Activated CD8-positive, alpha-beta memory T cell treated with anti-CD3 and anti-CD28 coated beads, Interleukin-2, amount 50 U/mL, for 1 hour (primary cell): ENCODE results near the gene DDX59.

ENCODE experiments used
- DNase-seq: peaks from one replicate; pipeline ENCODE4 v3.0.0-alpha.2; 2020; ENCODE audit errors: extremely low read depth

DDX59 gene

DNA sequence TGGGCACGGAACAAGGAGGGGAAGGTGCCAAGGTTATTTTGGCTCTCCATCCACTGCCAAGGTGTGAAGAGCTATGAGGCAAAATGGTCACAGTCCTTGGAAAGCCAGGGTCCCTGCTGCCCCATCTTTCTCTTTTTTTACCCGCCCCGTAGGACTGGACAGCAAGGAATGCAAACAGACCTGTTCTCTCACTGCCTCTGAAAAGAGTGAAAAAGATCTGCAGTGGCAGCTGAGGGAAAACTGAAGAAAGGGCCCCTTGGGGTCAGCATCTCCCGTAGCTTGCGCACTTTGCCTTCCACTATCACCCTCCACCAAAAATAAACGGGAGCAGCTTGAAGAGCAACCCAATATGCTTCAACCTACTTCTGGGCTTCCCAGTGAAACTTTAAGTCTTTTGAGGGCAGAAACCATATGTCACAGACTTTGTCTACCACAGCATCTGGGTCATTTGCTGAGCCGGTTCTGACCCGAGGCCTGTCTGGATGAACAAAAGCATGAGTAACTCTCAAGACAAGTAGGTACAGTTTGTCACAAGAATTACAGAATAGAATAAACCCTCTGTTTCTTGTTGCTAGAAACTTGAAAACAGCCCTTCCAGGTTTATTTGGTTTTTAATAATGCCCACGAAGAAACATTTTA lies 39.7 kb downstream of the DDX59 start:
- DNase-seq = no peak

DNA sequence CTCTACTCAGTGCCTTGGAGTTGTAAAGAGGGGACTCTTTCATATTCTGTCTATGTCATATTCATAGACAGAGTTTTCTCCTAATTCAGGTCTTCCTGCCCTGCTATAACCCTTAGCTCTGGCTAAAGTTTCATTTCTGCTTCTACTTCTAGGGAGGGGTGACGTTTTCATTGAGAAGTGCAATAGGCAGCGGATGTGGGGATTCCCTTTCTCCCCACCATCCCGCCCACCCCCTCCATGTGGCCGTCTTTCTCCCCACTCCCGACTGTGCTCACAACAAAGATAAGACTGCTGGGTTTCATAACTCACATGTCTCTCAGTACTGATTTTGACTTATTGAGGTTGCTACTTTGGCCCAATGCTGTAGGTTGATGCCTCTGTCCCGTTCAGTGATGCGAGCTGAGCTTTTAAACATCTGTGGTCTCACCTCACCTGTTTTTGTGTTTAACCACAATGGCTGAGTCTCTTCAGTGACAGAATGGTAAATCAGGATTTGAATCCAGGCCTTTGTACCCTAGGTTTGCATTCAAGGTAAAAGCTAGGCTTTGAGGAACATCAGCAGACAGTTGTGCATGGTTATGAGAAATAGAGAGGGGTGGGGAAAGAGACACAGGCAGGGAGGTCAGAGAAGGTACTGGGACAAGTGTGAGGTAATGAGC lies 41.4 kb downstream of the DDX59 start:
- no peak for DNase-seq

DNA sequence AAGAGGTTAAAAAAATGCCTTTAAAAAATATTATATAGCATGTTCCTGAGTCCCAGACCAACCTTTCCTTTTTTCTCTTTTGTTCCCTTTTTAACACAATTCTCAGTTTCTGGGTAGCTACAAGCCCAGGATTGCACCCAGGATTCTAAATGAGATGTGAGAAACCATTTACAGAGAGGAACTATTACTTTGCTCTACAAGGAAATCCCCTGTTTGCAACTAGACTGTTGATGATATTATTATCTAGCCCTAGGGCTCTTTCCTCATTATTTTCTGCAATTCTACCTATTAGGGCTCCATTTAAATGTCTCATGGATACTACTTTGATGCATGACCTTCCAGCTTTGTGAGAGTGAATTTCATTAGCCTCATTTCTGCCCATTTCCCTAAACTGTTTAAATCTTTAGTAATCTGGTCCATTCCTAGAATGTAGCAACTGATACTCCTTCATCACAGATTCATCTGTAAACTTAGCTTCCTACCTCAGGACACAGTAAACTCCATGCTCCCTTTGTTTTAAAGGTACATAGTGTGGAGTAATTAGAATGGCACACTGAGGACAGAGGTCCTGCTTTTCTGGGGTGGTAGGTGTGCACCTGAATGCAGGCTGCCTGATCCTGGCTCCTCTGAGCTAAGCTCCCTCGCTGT lies 42.0 kb downstream of the DDX59 start:
- DNase-seq = no peak

DNA sequence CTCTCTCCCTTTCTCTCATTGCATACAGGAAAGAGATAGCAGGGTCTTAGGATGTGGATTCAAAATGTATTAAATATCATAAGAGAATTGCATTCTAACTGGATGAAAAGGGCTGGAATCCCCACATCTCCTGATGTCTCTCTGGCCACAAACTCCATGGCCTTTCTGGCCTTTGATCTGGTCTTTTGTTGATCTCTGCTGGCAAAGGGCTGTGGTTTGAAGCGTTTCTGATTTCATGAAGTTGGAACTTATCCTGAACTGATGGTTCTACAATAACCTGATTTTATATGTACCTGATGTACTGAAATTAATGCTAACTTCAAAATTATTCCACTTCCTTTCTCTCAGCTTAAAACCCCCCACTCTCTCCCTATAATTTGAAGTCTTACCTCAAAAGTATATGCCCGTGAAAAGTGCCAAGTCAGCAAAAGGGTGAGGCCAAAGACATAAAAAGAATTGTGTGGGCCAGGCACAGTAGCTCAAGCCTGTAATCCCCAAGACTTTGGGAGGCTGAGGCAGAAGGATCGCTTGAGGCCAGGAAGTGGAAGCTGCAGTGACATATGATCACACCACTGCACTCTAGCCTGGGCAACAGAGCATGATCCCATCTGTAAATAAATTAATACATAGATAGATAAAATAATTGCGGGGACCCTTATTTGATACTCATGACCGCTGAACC lies 42.7 kb downstream of the DDX59 start:
- DNase-seq = no peak

DNA sequence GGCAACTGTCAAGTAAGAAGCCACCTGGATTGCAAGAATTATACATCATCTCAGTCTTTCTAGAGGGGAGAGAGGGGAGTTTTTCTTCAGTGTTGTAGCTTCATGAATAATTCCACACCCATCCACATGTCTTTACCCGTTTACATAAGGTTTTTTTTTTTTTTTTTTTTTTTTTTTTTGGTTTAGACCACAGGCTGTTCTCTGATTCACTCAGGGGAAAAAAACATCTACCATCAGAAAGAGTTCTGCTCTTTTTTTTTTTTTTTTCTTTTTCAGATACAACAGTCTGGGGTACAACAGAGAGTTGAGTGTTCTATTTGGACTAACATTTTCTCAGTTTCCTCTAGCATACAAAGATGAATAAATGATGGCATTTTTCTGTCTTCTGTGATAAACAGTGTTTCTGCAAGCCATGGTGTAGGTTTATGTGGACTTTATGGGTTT lies 44.3 kb downstream of the DDX59 start:
- no peak for DNase-seq

DNA sequence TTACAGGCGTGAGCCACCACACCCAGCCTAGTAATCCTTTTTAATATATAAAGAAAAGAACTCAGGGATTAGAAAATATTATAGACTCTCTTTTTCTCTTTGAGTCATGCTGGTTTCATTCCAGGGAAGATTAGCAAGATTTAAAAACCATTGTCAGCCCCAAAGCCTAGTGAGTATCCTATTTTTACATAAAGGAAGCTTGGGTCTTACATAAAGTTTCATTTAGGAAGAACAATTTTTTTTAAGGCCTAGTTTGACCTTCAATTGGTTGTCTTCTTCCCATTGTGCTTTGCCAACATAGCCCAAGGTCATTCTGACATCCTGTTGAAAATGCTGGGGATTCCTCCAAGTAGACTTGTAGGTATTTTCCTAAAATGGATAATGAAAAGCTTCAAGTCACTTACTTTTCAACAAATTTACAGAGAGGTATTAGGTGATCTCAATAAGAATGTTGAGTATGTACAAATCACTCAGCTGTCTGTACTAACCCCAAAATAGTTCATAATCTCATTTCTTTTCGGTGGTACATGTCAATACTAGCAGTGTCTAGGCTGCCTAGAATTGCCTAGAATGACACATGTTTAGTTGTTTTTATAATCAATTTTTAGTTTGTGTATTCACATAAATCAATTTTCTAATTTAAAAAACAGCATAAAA lies 44.9 kb downstream of the DDX59 start:
- DNase-seq = no peak

DNA sequence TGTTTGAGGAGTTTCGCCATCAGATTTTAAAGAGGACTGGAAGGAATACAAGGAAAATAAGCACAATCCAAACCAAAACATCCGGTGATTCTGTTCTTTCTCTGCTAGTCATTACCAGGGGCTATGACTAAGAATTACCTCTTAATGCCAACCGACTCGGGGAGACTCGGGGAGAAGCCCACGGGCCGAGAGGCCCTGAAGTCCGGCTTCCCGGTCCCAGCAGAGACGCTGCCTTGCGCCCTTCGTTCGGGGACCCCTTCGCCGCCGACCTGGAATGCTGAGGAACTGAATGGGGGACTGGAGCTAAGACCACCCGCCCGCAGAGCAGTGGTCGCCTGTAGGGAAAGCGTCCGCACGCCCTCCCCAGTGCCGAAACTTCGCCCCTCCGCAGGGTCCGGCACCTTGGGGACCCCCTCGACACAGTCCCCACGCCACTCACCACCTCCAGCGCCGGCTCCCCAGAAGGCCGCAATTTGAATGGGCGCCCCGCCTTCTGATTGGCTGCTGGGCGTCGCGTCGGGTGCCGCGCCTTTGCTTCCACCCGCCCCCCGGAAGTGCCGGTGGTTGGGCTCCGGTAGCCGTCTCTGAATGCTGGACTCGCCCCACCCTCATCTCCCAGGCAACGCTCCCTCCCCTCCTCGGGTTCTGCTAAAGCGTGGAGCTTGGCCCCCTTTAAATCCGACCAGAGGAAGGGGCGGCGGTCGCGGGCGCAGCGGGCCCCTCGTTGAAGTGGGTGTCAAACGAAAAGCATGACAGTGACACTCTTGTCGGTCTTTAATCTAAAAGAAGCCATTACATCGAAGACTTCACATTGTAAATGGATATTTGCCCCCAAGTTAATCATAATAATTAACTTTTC lies 49.2 kb downstream of the DDX59 start, which contains the start of gene KIF14:
Gene KIF14 (minus strand): TSS at position 479 of the 859 bp plus-strand sequence. CDS start 2,028 bp downstream, outside the sequence.
- peak; percentile 68 for DNase-seq

DNA sequence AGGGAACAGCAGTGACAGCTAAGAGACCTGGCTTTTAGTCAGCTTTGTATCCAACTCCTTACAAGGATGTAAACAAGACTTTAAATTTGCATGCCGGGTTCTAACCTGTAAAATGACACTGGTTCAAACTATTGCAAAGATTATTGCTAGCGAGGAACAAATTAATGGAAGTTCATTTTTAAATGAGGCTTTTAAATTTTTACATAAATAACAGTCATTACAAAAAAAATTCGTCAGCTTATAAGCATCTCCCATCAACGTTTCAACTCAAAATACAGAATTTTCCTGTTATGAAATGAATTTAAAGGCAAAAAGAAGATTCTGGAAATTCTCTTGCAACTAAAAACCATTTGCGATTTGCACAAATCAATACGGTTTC lies 49.8 kb downstream of the DDX59 start:
- DNase-seq = no peak

DNA sequence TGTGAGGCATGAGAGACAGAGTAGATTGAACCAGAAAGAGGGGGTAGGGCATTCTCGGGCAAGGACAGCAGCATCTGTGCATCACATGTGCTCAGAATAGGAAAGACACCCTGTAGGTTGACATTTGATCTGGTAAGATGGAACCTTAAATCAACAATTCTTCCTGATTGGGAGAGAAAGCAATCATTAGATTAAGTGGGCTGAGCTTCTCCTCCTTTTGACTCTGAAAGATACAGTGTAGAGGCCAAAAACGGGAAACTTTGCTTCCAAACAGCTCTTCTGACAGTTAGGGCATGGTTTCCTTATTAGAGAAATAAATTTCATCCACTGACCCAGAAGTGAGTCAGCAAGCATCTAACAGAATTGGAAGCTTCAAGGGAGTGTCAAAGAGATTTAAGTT lies 58.9 kb downstream of the DDX59 start:
- no peak for DNase-seq

DNA sequence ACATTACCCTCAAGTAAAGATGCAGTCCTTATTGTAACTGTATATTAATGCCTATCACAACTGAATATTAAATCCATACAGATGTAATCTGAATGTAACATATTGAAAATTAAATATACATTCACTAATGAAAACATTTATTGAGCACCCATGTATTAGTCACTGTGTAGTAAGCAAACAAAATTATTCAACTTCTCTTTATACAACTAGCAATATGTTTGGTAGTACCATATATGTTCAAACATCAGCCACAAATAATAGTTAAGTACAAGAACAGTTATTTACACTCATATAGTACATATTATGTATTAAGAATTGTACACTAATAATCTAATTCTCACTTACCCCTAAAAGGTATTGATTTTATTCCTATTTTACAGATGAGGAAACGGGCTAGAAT lies 67.1 kb downstream of the DDX59 start:
- DNase-seq = no peak
